Cardiac muscle cell (in vitro differentiated cells and primary cell): ENCODE measurements around the gene UBAC1. TPM values are rescaled to one million over a fixed set of nuclear protein-coding genes. Genes with fewer than 3 reads are reported as not detected.
A peak's percentile ranks its signal among the peaks of the same experiment; 100 is the strongest.
"Not testable (repeated sequence)": the region's sequence is repeated elsewhere in the genome, so short reads cannot be mapped to it uniquely, and the experiment has no call there.

ENCODE experiments used
- DNase-seq, 2 donors: peaks; one replicate each; pipeline versions ENCODE4 v3.0.0 to v3.0.0-alpha.2; 2010 to 2017; ENCODE audit warnings: low read depth in 1 of 2, low spot score in 1 of 2
- H3K27ac ChIP-seq: fragments of 200-600 bp; sonication (generic); 2 replicates; pipeline ENCODE4 v1.5.1; 2016
- H3K27me3 ChIP-seq: fragments of 200-600 bp; sonication (generic); 2 replicates; pipeline ENCODE4 v1.6.0; 2016; ENCODE audit warnings: control low read depth
- H3K36me3 ChIP-seq: fragments of 200-600 bp; sonication (generic); 2 replicates; pipeline ENCODE4 v1.5.1; 2016; ENCODE audit warnings: control low read depth
- H3K4me1 ChIP-seq: fragments of 200-600 bp; sonication (generic); 2 replicates; pipeline ENCODE4 v1.8.1; 2017; ENCODE audit warnings: low read depth, mild to moderate bottlenecking, mixed run types
- H3K4me3 ChIP-seq: fragments of 200-600 bp; sonication (generic); 2 replicates; pipeline ENCODE4 v1.5.1; 2016; ENCODE audit warnings: mild to moderate bottlenecking
- H3K9me3 ChIP-seq: fragments of 200-600 bp; sonication (generic); 2 replicates; pipeline ENCODE4 v1.5.1; 2017; ENCODE audit warnings: low read depth, mild to moderate bottlenecking, control low read depth
- polyA plus RNA-seq: library from polyadenylated mRNA; unstranded; fragments of >200 nt; fragmentation: Nextera tagmentation; extraction: Ambion mirVana; gene quantifications from 2 replicates; pipeline ENCODE4 v1.2.1, GENCODE V29; 2016
- total RNA-seq: library from RNA; depleted of rRNA; stranded (reverse); fragments of >200 nt; gene quantifications from 2 replicates; pipeline ENCODE4 v1.2.3, GENCODE V29; 2016
- TF ChIP-seq, protein P1 (sequence below): IDR thresholded peaks from 2 replicates; pipeline ENCODE4 v1.5.1; 2012; ENCODE audit warnings: low read depth, mild to moderate bottlenecking, low read length

UBAC1 gene
- total and polyA plus RNA-seq, 2 experiments from 2014 or later, result 60.1 to 66.4 TPM

DNA sequence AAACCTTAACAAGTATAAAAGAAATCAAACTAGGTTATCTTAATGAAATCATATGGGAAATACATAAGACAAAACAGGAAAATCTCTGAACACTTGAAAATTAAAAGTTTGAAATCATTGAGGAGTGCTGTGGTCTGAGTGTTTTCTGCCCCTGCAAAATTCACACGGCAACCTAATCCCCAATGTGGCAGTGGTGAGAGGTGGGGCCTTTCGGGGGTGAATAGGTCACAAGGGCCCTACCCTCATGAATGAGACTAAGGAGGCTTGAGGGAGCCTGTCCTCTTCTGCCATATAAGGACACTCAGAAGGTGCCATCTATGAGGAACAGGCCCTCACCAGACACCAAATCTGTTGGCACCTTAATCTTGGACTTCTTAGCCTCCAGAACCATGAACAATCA, 64.5 kb downstream of the UBAC1 start:
- Histone ChIP-seq H3K36me3 (no peaks in the 10 kb centered on the region), H3K27me3 (no peaks in the 10 kb centered on the region), H3K4me3 (no peak overlapping the region), H3K4me1 (no peaks in the 10 kb centered on the region), H3K9me3 (no peaks in the 10 kb centered on the region), H3K27ac (no peak overlapping the region)
- DNase-seq, result no peak
- TF ChIP-seq, protein P1, sequence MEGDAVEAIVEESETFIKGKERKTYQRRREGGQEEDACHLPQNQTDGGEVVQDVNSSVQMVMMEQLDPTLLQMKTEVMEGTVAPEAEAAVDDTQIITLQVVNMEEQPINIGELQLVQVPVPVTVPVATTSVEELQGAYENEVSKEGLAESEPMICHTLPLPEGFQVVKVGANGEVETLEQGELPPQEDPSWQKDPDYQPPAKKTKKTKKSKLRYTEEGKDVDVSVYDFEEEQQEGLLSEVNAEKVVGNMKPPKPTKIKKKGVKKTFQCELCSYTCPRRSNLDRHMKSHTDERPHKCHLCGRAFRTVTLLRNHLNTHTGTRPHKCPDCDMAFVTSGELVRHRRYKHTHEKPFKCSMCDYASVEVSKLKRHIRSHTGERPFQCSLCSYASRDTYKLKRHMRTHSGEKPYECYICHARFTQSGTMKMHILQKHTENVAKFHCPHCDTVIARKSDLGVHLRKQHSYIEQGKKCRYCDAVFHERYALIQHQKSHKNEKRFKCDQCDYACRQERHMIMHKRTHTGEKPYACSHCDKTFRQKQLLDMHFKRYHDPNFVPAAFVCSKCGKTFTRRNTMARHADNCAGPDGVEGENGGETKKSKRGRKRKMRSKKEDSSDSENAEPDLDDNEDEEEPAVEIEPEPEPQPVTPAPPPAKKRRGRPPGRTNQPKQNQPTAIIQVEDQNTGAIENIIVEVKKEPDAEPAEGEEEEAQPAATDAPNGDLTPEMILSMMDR, result no peak

DNA sequence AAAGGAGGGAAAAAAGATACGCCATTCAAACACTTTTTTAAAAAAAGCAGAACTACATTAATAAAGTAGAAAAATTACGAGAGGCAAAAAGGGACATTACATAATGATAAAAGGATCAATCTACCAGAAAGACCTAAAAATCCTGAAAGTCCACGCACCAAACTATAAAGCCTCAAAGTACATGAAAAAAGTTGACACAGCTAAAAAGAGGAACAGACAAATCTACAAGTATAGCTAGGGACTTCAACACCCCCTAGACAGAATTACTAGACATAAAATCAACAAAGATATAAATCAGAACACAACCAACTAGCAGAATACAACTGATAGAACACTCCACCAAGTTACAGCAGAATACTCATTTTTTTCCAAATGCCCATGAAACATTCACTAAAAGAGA, 65.0 kb downstream of the UBAC1 start:
- H3K36me3 ChIP-seq, result no peaks in the 10 kb centered on the region

DNA sequence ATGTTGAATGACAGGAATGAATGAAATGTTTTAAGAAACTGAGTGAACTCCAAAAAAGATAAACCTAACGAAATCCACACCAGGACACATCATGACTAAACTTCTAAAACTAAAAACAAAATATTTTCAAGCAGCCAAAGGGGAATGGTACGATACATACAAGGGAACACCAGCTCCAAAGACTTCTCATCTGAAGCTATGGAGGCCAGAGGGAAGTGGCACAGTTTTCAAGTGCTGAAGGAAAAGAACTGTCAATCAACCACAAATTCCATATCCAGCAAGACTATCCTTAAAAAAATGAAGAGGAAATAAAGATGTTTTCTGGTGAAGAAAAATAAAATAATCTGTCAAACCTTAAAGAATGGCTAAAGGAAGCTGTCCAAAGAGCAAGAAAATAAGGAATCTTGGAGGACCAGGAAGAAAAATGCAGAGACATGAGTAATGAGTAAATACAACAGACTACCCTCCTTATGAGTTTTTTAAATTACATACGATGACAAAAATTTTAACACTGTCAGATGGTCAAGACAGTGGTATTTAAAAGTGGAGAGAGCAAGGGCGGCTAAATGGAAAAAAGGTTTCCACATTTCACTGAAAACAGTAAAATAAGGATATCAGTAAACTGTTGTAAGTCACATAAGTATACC, 65.8 kb downstream of the UBAC1 start:
- TF ChIP-seq, protein P1, result no peak
- Histone ChIP-seq H3K27ac (no peak overlapping the region), H3K36me3 (no peaks in the 10 kb centered on the region), H3K4me1 (peaks cover 11% of the 10 kb centered on the region), H3K9me3 (no peaks in the 10 kb centered on the region), H3K4me3 (no peak overlapping the region), H3K27me3 (no peaks in the 10 kb centered on the region)
- DNase-seq, result no peak

More for the DNA sequence above, 65.0 kb downstream of the UBAC1 start:
- Histone ChIP-seq H3K4me1 (peaks cover 2% of the 10 kb centered on the region), H3K4me3 (no peak overlapping the region), H3K9me3 (no peaks in the 10 kb centered on the region), H3K27me3 (no peaks in the 10 kb centered on the region), H3K27ac (no peak overlapping the region)
- TF ChIP-seq, protein P1, result no peak
- DNase-seq, result no peak

DNA sequence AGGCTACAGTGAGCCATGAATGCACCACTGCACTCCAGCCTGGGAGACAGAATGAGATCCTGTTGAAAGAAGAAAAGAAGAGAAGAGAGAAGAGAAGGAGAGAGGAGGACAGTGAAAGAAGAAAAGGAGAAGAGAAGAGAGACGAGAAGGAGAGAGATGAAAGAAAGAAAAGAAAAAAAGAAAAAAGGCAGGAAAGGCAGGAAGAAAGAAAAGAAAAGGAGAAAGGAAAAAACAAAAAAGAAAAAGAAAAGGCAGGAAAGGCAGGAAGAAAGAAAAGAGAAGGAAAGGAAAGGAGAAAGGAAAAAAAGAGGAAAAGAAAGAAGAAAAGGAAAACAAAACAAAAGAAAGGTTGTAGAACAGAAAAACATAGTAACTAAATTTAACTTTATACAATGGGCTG, 68.1 kb downstream of the UBAC1 start:
- TF ChIP-seq, protein P1, result no peak
- Histone ChIP-seq H3K36me3 (no peaks in the 10 kb centered on the region), H3K27ac (no peak overlapping the region)

DNA sequence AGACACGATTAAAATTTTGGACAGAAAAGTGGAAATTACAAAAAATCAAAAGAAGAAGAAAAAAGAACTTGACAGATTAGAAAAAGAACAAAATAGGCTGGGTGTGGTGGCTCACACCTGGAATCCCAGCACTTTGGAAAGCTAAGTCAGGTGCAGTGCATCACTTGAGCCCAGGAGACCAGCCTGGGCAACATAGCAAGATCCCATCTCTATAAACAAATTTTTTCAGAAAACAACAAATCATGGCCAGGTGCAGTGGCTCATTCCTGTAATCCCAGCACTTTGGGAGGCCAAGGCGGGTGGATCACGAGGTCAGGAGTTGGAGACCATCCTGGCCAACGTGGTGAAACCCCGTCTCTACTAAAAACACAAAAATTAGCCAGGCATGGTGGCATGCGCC, 68.8 kb downstream of the UBAC1 start:
- not testable (repeated sequence) for H3K4me3 ChIP-seq, DNase-seq, H3K27me3 ChIP-seq, H3K27ac ChIP-seq, H3K9me3 ChIP-seq, H3K36me3 ChIP-seq
- H3K4me1 ChIP-seq, result peaks cover 32% of the 10 kb centered on the region

More for the DNA sequence above, 68.1 kb downstream of the UBAC1 start:
- Histone ChIP-seq H3K4me3 (no peak overlapping the region), H3K9me3 (no peaks in the 10 kb centered on the region), H3K4me1 (peaks cover 25% of the 10 kb centered on the region), H3K27me3 (no peaks in the 10 kb centered on the region)
- no peak for DNase-seq

DNA sequence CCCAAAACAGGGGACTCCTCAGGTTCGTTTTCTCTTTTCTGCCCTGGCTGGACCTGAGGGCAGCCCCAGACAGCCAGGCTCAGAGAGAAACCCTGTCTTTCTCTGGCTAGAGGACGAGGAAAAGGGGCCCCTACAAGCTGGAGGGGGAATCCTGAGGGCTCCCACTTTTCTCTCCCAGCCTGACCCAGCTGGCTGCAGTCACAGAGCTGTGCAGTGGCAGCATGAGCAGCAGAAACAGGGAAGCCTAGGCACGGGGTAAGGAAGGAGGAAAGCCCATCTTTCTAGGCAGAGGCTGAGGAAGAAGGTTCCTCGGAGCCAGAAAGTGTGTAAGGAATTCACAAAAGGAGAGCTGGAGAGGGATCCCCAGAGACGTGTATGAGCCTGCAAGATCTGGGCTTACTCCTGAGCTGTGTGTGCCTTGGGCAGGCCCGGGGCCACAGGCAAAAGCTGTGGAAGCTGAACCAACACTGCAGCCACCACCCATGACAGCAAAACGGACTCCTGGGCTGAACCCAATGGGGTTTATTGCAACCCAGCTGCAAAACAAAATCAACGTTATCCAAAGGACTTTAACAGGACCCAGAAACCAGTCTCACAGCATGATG, 70.0 kb downstream of the UBAC1 start:
- TF ChIP-seq, protein P1, result no peak
- Histone ChIP-seq H3K27me3 (no peaks in the 10 kb centered on the region), H3K36me3 (no peaks in the 10 kb centered on the region), H3K4me3 (no peak overlapping the region), H3K4me1 (peaks cover 38% of the 10 kb centered on the region), H3K9me3 (no peaks in the 10 kb centered on the region), H3K27ac (peak overlapping the region; percentile 28)
- no peak for DNase-seq
